HG02588 (cell line): ENCODE results near the gene RPL7L1.
"Not testable (repeated sequence)": the region's sequence is repeated elsewhere in the genome, so short reads cannot be mapped to it uniquely, and the experiment has no call there.

ENCODE experiments used
- ATAC-seq: cut with Tn5 transposase; IDR thresholded peaks from one replicate; pipeline ENCODE4 v1.9.1; 2021; ENCODE audit warnings: mild to moderate bottlenecking, moderate library complexity; ENCODE audit not compliant: unreplicated experiment

RPL7L1 gene

GRCh38 chr6:42890311-42891198, 11.1 kb downstream of the RPL7L1 start:
- peak; percentile 82 for ATAC-seq

- no peak for ATAC-seq
These were observed 11.8 kb downstream of the RPL7L1 start for GRCh38 chr6:42891199-42891722.

- not testable (repeated sequence) for ATAC-seq
These were observed 14.8 kb downstream of the RPL7L1 start for GRCh38 chr6:42894041-42894828.

GRCh38 chr6:42896178-42896719, 16.8 kb downstream of the RPL7L1 start:
- ATAC-seq: no peak

- ATAC-seq: no peak
These were observed 19.5 kb downstream of the RPL7L1 start for GRCh38 chr6:42898891-42899361.

GRCh38 chr6:42899871-42900270, 20.5 kb downstream of the RPL7L1 start:
- ATAC-seq: no peak

GRCh38 chr6:42901538-42901957, 22.1 kb downstream of the RPL7L1 start:
- ATAC-seq: peak; percentile 50

- ATAC-seq: not testable (repeated sequence)
These were observed 23.2 kb downstream of the RPL7L1 start for GRCh38 chr6:42902429-42903263.

- ATAC-seq: no peak
These were observed 25.1 kb downstream of the RPL7L1 start for GRCh38 chr6:42904467-42904866.

GRCh38 chr6:42907336-42907735, 27.9 kb downstream of the RPL7L1 start:
- ATAC-seq: no peak

- ATAC-seq: no peak
These were observed 30.4 kb downstream of the RPL7L1 start for GRCh38 chr6:42909835-42910234.

GRCh38 chr6:42911171-42912021, 32.0 kb downstream of the RPL7L1 start:
- ATAC-seq: no peak

GRCh38 chr6:42914546-42914945, 35.1 kb downstream of the RPL7L1 start:
- ATAC-seq: no peak

- ATAC-seq: no peak
These were observed 36.3 kb downstream of the RPL7L1 start, which contains the start of gene PTCRA for GRCh38 chr6:42915732-42916131. PTCRA (plus strand) TSS chr6:42916053; CDS start chr6:42916070, 17 bp downstream.

- ATAC-seq: no peak
These were observed 36.9 kb downstream of the RPL7L1 start for GRCh38 chr6:42916288-42916687.

GRCh38 chr6:42921801-42922200, 42.4 kb downstream of the RPL7L1 start:
- ATAC-seq: no peak

GRCh38 chr6:42923666-42924065, 44.2 kb downstream of the RPL7L1 start:
- ATAC-seq: no peak

GRCh38 chr6:42925248-42925857, 45.9 kb downstream of the RPL7L1 start:
- ATAC-seq: no peak
